BJ (cell line): Measurements from ENCODE around the gene UIMC1. TPM values are rescaled to one million over a fixed set of nuclear protein-coding genes. Genes with fewer than 3 reads are reported as not detected.

Experiments used
- CTCF ChIA-PET: fragments of 350-600 bp; formaldehyde crosslinking; extraction: SDS; loops from one replicate; lab custom pipeline; 2021; ENCODE audit warnings: antibody characterized with exemption, inconsistent platforms; lab: Yijun Ruan, JAX
- POLR2A ChIA-PET: fragments of 300-600 bp; sonication (Branson Sonifier 250); formaldehyde crosslinking; extraction: SDS; loops from one replicate; lab custom pipeline; 2021; ENCODE audit warnings: antibody characterized with exemption; lab: Charles Lee
- DNase-seq: peaks from one replicate; pipeline ENCODE4 v3.0.0-alpha.2; 2011; ENCODE audit warnings: low read depth
- H3K27me3 ChIP-seq: 2 replicates; pipeline ENCODE4 v1.6.0; 2011; ENCODE audit warnings: low read length; ENCODE audit not compliant: control insufficient read depth, insufficient read depth
- H3K36me3 ChIP-seq: 2 replicates; pipeline ENCODE4 v1.5.1; 2011; ENCODE audit warnings: low read length; ENCODE audit not compliant: control insufficient read depth, insufficient read depth
- H3K4me3 ChIP-seq: 2 replicates; pipeline ENCODE4 v1.5.1; 2011; ENCODE audit warnings: low read depth, mild to moderate bottlenecking, control low read depth, low read length
- CTCF ChIP-seq: IDR thresholded peaks from 2 replicates; pipeline ENCODE4 v1.5.1; 2011; ENCODE audit warnings: low read depth, mild to moderate bottlenecking, control low read depth, inconsistent platforms, low read length, moderate library complexity; ENCODE audit not compliant: insufficient read depth
- polyA plus RNA-seq: library from polyadenylated mRNA; depleted of rRNA; stranded (reverse); fragments of >200 nt; gene quantifications from 2 replicates; pipeline ENCODE4 v1.2.3, GENCODE V29; 2011

The UIMC1 gene
- polyA plus RNA-seq, 1 experiment: 14.1 TPM

GRCh38 chr5:177043958-177044357 is 37.4 kb upstream of the UIMC1 start:
- ChIA-PET POLR2A (no interaction called here), CTCF (interaction anchor here (1.1 to 2.6 kb wide), 2 partner anchors 28 to 70 kb away, joined by 7 to 8 read pairs; no protein-coding TSS in a partner anchor)
- Histone ChIP-seq H3K36me3 (peaks cover 6% of the 10 kb centered on the region), H3K27me3 (no peaks in the 10 kb centered on the region), H3K4me3 (no peak overlapping the region)
- no peak for TF ChIP-seq CTCF
- no peak for DNase-seq

DNA sequence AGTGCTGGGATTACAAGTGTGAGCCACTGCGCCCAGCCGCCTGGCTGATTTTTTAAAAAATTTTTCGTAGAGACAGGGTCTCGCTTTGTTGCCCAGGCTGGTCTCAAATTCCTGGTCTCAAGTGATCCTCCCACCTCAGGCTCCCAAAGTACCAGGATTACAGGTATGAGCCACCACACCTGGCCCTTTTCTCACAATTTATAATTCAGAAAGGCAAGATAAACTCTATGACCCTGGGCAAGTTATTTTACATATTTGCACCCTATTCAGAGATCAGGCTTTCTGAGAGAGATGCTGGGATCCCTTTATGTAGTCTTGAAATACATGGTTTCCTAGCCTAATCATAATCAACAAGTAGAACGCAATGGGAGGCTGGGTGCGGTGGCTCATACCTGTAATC is 36.5 kb upstream of the UIMC1 start:
- CTCF ChIA-PET: interaction anchor here (2.6 kb wide), 1 partner anchor 28 kb away, joined by 8 read pairs; no protein-coding TSS in a partner anchor
- Histone ChIP-seq H3K4me3 (no peak overlapping the region), H3K36me3 (peaks cover 5% of the 10 kb centered on the region), H3K27me3 (no peaks in the 10 kb centered on the region)
- POLR2A ChIA-PET: no interaction called here
- no peak for DNase-seq
- no peak for TF ChIP-seq CTCF

DNA sequence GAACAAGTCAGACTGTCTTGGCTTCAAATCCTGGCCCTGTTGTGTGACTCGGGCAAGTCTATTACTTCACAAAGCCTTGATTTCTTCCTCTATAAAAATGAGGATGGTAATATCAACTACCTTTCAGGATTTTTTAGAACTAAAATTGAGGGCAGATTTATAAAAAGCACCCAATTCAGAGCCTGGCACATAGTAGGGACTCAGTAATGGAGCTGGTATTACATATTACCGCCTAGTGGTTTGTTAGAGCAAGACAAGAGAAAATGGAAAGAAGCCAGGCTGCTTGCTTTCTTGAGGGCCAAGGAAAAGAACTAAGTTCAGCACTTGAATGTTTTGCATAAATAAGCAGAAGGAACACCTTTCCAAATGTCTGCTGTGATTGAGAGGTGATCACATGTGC is 35.4 kb upstream of the UIMC1 start:
- ChIA-PET CTCF (interaction anchor here (0.8 to 1.0 kb wide), 2 partner anchors 15 to 381 kb away, joined by 3 read pairs; no protein-coding TSS in a partner anchor), POLR2A (no interaction called here)
- H3K27me3 ChIP-seq: no peaks in the 10 kb centered on the region
- TF ChIP-seq CTCF: no peak
- no peak for DNase-seq
- peaks cover 5% of the 10 kb centered on the region for H3K36me3 ChIP-seq
- H3K4me3 ChIP-seq: no peak overlapping the region

GRCh38 chr5:177040814-177041420 is 34.3 kb upstream of the UIMC1 start:
- Histone ChIP-seq H3K27me3 (no peaks in the 10 kb centered on the region), H3K36me3 (peaks cover 5% of the 10 kb centered on the region), H3K4me3 (no peak overlapping the region)
- no peak for TF ChIP-seq CTCF
- no peak for DNase-seq
- CTCF ChIA-PET: interaction anchor here (0.8 kb wide), 1 partner anchor 380 kb away, joined by 3 read pairs; no protein-coding TSS in a partner anchor
- POLR2A ChIA-PET: no interaction called here

GRCh38 chr5:177036921-177037320 is 30.3 kb upstream of the UIMC1 start:
- no peak for DNase-seq
- POLR2A ChIA-PET: no interaction called here
- Histone ChIP-seq H3K27me3 (no peaks in the 10 kb centered on the region), H3K36me3 (peaks cover 2% of the 10 kb centered on the region; the same call in 1 of the 2 replicates), H3K4me3 (no peak overlapping the region)
- TF ChIP-seq CTCF: no peak
- CTCF ChIA-PET: no interaction called here
